Psoas muscle (tissue), 8 donors: ENCODE results near the gene SLC8A2. TPM values are rescaled to one million over a fixed set of nuclear protein-coding genes. Genes with fewer than 3 reads are reported as not detected.

Source experiments
- ATAC-seq, 4 donors: fragments of 200-7000 bp; cut with Tn5 transposase; one replicate each; pipeline ENCODE4 v1.9.1; 2020; ENCODE audit warnings: moderate library complexity in 3 of 4, mild to moderate bottlenecking in 2 of 4
- DNase-seq, 2 donors: peaks; one replicate each; pipeline ENCODE4 v3.0.0-alpha.2; 2020
- H3K27ac ChIP-seq: fragments of 200-600 bp; one replicate; pipeline ENCODE4 v1.8.0; 2022
- H3K27me3 ChIP-seq, 3 donors: fragments of 200-600 bp in 1 of 3; one replicate each; pipeline versions ENCODE4 v1.6.1 to v1.8.0; 2013 to 2022; ENCODE audit warnings: low read length in 2 of 3, mild to moderate bottlenecking in 2 of 3, moderate library complexity in 1 of 3; ENCODE audit not compliant: insufficient read depth in 3 of 3
- H3K36me3 ChIP-seq, 2 donors: fragments of 200-600 bp in 1 of 2; one replicate each; pipeline versions ENCODE4 v1.6.1 to v1.8.0; 2013 to 2022; ENCODE audit warnings: low read depth in 1 of 2, mild to moderate bottlenecking in 1 of 2, moderate library complexity in 1 of 2; ENCODE audit not compliant: insufficient read depth in 1 of 2
- H3K4me1 ChIP-seq: fragments of 200-600 bp; one replicate; pipeline ENCODE4 v1.8.0; 2022
- H3K4me3 ChIP-seq: fragments of 200-600 bp; one replicate; pipeline ENCODE4 v1.8.0; 2022; ENCODE audit warnings: mild to moderate bottlenecking
- H3K9me3 ChIP-seq: fragments of 200-600 bp; one replicate; pipeline ENCODE4 v1.8.0; 2022
- WGBS, 3 donors: extraction: QIAGEN DNeasy Blood & Tissue Kit; methylation state at CpG; one replicate each; pipeline versions ENCODE4 v1.1.6 to v1.1.7; 2013; 5-methylcytosine and 5-hydroxymethylcytosine counted together
- intact Hi-C, 2 donors: fragments of 100-400 bp; cut with DNase I; formaldehyde crosslinking; loops; one replicate each; pipeline versions ENCODE4 v1.11.0 to v1.14.2; 2022
- polyA plus RNA-seq, 3 donors: library from polyadenylated mRNA; stranded (reverse); fragments of 200-250 nt; gene quantifications; one replicate each; pipeline ENCODE4 v1.2.3, GENCODE V29; 2013
- total RNA-seq, 4 donors: library from RNA; stranded (reverse); fragmentation: NEBNext Ultra II Directional in 2 of 4; extraction: Animal tissue kit (Norgen Biotek cat#: 25700) in 2 of 4; gene quantifications; one replicate each; pipeline versions ENCODE4 v1.2.1 to v1.2.4, GENCODE V29; 2021 to 2023
- TF ChIP-seq, protein P1 (sequence below): fragments of 200-600 bp; IDR thresholded peaks from one replicate; pipeline ENCODE4 v1.8.0; 2022; ENCODE audit warnings: antibody characterized with exemption
- donor health status: healthy with polysubstance abuse.
- donor health status: DM: no; HTN: no; CAD: no; lungs with moderate emphysema.
- donor health status: Bipolar disorder and iron deficiency.
- donor health status: healthy.
- donor health status: DM: yes; HTN: yes; CAD: no.
- donor health status: DM: no; HTN: no; CAD: no.
- donor health status: DM: no; HTN: no; CAD: no.
- donor health status: DM: yes; HTN: yes; CAD: no.

The SLC8A2 gene
- total and polyA plus RNA-seq, 7 donors = 0.12 to 0.54 (median 0.19) TPM; not detected in 1

DNA sequence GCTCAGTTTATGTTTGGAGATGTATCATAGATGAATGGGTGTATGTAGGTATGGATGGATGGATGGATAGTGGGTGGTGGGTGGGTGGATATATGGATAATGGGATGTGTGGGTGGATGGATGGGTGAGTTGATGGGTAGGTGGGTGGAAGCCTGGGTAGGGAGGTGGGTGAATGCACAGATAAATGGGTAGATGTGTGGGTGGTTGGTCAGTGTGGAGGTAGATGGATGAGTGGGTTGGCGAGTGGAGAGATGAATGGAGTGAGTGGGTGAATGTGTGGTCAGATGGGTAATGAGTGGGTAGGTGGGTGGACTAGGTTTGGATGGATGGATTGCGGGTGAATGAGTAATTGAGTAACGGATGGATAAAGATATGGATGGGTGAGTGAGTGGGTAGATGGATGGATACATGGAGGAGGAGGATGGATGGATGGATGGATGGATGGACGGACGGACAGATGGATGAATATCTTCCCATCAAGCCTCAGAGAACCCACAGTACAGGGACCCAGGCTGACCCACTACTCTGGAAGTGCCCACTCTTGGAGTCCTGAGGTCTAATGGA lies 65.8 kb downstream of the SLC8A2 start:
- 82 to 94% (median 94%) methylated on average over 5 of the region's 5 CpGs for WGBS, 3 donors
- Histone ChIP-seq H3K9me3 (no peaks in the 10 kb centered on the region), H3K4me3 (no peak overlapping the region), H3K27me3 (peaks cover 0 to 57% (median 22%) of the 10 kb centered on the region in 3 donors), H3K36me3 (no peaks in the 10 kb centered on the region), H3K27ac (no peak overlapping the region), H3K4me1 (no peaks in the 10 kb centered on the region)
- TF ChIP-seq, protein P1, sequence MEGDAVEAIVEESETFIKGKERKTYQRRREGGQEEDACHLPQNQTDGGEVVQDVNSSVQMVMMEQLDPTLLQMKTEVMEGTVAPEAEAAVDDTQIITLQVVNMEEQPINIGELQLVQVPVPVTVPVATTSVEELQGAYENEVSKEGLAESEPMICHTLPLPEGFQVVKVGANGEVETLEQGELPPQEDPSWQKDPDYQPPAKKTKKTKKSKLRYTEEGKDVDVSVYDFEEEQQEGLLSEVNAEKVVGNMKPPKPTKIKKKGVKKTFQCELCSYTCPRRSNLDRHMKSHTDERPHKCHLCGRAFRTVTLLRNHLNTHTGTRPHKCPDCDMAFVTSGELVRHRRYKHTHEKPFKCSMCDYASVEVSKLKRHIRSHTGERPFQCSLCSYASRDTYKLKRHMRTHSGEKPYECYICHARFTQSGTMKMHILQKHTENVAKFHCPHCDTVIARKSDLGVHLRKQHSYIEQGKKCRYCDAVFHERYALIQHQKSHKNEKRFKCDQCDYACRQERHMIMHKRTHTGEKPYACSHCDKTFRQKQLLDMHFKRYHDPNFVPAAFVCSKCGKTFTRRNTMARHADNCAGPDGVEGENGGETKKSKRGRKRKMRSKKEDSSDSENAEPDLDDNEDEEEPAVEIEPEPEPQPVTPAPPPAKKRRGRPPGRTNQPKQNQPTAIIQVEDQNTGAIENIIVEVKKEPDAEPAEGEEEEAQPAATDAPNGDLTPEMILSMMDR = no peak
- intact Hi-C loops = no loop called here
- no peak for DNase-seq
- ATAC-seq = no peak

DNA sequence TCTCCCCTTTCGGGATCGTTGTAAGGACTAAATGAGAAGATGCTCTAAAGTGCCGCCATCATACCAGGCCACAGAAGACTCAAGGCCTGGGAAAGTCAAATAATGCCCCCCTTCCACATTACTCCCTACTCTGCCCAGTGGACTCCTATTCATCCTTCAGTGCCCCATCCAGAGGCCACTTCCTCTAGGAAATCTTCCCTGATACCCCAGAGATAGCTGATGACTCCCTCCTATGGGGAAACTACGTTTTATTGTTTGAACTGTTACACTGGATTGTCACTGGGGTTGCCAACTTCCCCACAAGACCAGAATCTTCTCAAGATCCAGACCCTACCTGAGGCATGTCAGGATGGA lies 66.5 kb downstream of the SLC8A2 start:
- TF ChIP-seq, protein P1 = no peak
- Histone ChIP-seq H3K4me3 (no peak overlapping the region), H3K9me3 (no peaks in the 10 kb centered on the region), H3K36me3 (no peaks in the 10 kb centered on the region), H3K27ac (no peak overlapping the region), H3K4me1 (no peaks in the 10 kb centered on the region), H3K27me3 (peaks cover 0 to 57% (median 24%) of the 10 kb centered on the region in 3 donors)
- ATAC-seq (no peak), DNase-seq (no peak)
- WGBS, 3 donors = 84 to 93% (median 84%) methylated on average over 4 of the region's 4 CpGs
- intact Hi-C loops = no loop called here

DNA sequence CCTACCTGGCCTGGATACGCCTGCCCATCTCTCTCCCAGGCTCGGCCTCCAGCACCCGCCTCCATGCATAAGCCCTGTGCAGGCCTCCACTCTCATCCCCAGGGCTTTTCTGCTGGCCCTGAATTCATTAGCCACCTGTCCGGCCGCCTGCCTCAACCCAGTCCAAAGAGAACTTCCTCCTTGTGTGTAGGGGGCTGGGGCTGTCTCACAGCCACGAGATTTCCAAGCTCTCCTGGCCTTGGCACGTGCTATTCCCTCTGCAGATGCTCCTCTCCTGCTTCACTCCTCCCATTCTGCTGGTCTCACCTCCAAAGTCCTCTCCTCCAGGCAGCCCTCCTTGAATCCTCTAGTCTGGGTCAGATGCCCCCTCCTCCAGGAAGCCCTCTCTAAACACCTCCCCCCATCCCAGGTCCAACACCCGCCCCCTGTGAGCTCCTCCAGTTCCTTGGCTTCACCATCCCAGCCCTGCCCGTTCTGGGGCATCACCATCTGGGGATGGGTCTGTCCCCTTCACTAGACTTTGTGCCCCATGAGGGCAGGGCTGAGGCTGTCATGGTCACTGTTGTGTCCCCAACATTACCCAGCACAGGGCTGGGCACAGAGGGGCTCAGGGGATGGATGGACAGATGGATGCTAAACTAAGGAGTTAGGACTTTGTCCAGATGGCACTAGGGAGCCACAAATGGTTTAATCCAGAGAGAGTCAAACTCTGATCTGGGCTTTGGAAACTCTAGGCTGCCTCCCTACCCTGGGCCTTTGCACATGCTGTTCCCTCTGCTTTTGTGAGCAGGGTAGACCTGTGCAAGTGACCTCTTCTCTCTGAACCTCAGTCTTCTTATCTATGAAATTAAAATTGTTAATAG lies 67.1 kb downstream of the SLC8A2 start:
- H3K4me3 ChIP-seq = no peak overlapping the region
- no peaks in the 10 kb centered on the region for H3K4me1 ChIP-seq
- H3K9me3 ChIP-seq = no peaks in the 10 kb centered on the region
- intact Hi-C loops = no loop called here
- WGBS, 3 donors = 58 to 64% (median 61%) methylated on average over 9 of the region's 9 CpGs
- peaks cover 0 to 57% (median 24%) of the 10 kb centered on the region in 3 donors for H3K27me3 ChIP-seq
- no peak overlapping the region for H3K27ac ChIP-seq
- ATAC-seq (no peak), DNase-seq (no peak)
- TF ChIP-seq, protein P1 = no peak
- H3K36me3 ChIP-seq = no peaks in the 10 kb centered on the region

DNA sequence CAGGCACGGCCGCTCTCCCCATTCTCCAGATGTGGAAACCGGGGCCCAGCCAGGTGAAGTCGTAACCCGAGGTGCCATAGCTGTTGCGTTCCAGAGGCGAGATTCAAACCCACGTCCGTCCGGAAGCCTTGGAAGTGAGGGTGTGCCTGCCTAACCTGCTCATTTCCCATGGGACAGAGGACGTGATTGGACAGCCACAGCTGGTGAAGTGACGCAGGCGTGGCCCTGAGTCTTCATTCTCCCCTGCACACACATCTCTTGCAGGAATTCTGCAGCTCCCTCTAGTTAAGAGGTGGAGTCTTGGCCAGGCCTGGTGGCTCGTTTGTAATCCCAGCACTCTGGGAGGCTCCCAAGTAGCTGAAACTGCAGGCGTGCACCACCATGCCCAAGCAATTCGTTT lies 69.2 kb downstream of the SLC8A2 start:
- H3K4me1 ChIP-seq = no peaks in the 10 kb centered on the region
- no peaks in the 10 kb centered on the region for H3K36me3 ChIP-seq
- no peak for DNase-seq
- 59 to 76% (median 70%) methylated on average over 16 of the region's 16 CpGs for WGBS, 3 donors
- H3K9me3 ChIP-seq = no peaks in the 10 kb centered on the region
- no peak overlapping the region for H3K27ac ChIP-seq
- H3K27me3 ChIP-seq = peaks cover 0 to 36% (median 23%) of the 10 kb centered on the region in 3 donors
- TF ChIP-seq, protein P1 = no peak
- H3K4me3 ChIP-seq = no peak overlapping the region
- ATAC-seq = no peak
- intact Hi-C loops = no loop called here
